IMR-90 (cell line): ENCODE data around the gene CUEDC2. TPM values are rescaled to one million over a fixed set of nuclear protein-coding genes. Genes with fewer than 3 reads are reported as not detected.

Source experiments
- ATAC-seq: fragments of 200-7000 bp; cut with Tn5 transposase; 2 replicates; pipeline ENCODE4 v1.9.1; 2020; ENCODE audit warnings: low read depth, mild to moderate bottlenecking, moderate library complexity
- BruUV-seq: library from RNA; stranded (reverse); fragments of 400-500 nt; replicated peaks from 2 replicates; lab custom pipeline; 2021; lab: Mats Ljungman, UMichigan
- CTCF ChIA-PET: fragments of 300-600 bp; formaldehyde crosslinking; extraction: SDS; loops from one replicate; lab custom pipeline; 2021; ENCODE audit warnings: antibody characterized with exemption; lab: Yijun Ruan, JAX
- POLR2A ChIA-PET: fragments of 300-600 bp; sonication (Branson Sonifier 250); formaldehyde crosslinking; loops from one replicate; lab custom pipeline; 2022; ENCODE audit warnings: antibody characterized with exemption; ENCODE audit not compliant: unreplicated experiment; lab: Charles Lee
- DNase-seq: peaks from one replicate; pipeline ENCODE4 v3.0.0; 2013
- H2AFZ ChIP-seq: replicated peaks from 2 replicates; pipeline ENCODE3; 2013; ENCODE audit warnings: low read length, mild to moderate bottlenecking; ENCODE audit not compliant: poor library complexity
- H2AK5ac ChIP-seq: 2 replicates; pipeline ENCODE4 v1.6.1; 2013; ENCODE audit warnings: low read depth, low read length, inconsistent platforms
- H2AK9ac ChIP-seq: replicated peaks from 2 replicates; pipeline ENCODE3; 2013; ENCODE audit warnings: mild to moderate bottlenecking, low read depth, low read length, moderate library complexity; ENCODE audit not compliant: poor library complexity
- H2BK120ac ChIP-seq: 2 replicates; pipeline ENCODE4 v1.6.1; 2013; ENCODE audit warnings: low read depth, low read length, inconsistent platforms
- H2BK15ac ChIP-seq: 3 replicates; pipeline ENCODE4 v1.6.1; 2013; ENCODE audit warnings: low read depth, low read length, inconsistent platforms
- H2BK20ac ChIP-seq: 2 replicates; pipeline ENCODE4 v1.6.1; 2013; ENCODE audit warnings: low read depth, mild to moderate bottlenecking, inconsistent platforms, low read length, moderate library complexity
- H2BK5ac ChIP-seq: 2 replicates; pipeline ENCODE4 v1.6.1; 2013; ENCODE audit warnings: mild to moderate bottlenecking, low read depth, low read length, inconsistent platforms; ENCODE audit not compliant: poor library complexity, severe bottlenecking
- H3K14ac ChIP-seq: replicated peaks from 2 replicates; pipeline ENCODE4 v1.6.1; 2013; ENCODE audit warnings: low read depth, low read length, inconsistent platforms
- H3K18ac ChIP-seq: 2 replicates; pipeline ENCODE4 v1.6.1; 2013; ENCODE audit warnings: low read depth, low read length, control low read depth
- H3K23ac ChIP-seq: 2 replicates; pipeline ENCODE4 v1.6.1; 2013; ENCODE audit warnings: low read depth, low read length, inconsistent platforms
- H3K27ac ChIP-seq: 2 replicates; pipeline ENCODE4 v1.5.1; 2013; ENCODE audit warnings: mild to moderate bottlenecking, control low read depth, low read length; ENCODE audit not compliant: insufficient read depth
- H3K27me3 ChIP-seq: 2 replicates; pipeline ENCODE4 v1.6.1; 2013; ENCODE audit warnings: low read length; ENCODE audit not compliant: control insufficient read depth, insufficient read depth
- H3K36me3 ChIP-seq: 2 replicates; pipeline ENCODE4 v1.6.1; 2013; ENCODE audit warnings: low read length, mixed read lengths; ENCODE audit not compliant: control insufficient read depth, insufficient read depth
- H3K4ac ChIP-seq: 2 replicates; pipeline ENCODE4 v1.6.1; 2013; ENCODE audit warnings: low read depth, low read length, inconsistent platforms
- H3K4me1 ChIP-seq: 2 replicates; pipeline ENCODE4 v1.6.1; 2013; ENCODE audit warnings: low read length, mixed read lengths; ENCODE audit not compliant: control insufficient read depth, insufficient read depth
- H3K4me2 ChIP-seq: 2 replicates; pipeline ENCODE4 v1.6.1; 2013; ENCODE audit warnings: low read depth, mild to moderate bottlenecking, control low read depth, low read length, moderate library complexity
- H3K4me3 ChIP-seq: 2 replicates; pipeline ENCODE4 v1.5.1; 2013; ENCODE audit warnings: low read depth, mild to moderate bottlenecking, control low read depth, low read length, moderate library complexity; ENCODE audit not compliant: insufficient read depth
- H3K56ac ChIP-seq: 2 replicates; pipeline ENCODE4 v1.6.1; 2013; ENCODE audit warnings: low read length, inconsistent platforms; ENCODE audit not compliant: insufficient read depth; ENCODE audit errors: extremely low read depth
- H3K79me1 ChIP-seq, 2 experiments: 2 replicates each; pipeline ENCODE4 v1.6.1; 2013; ENCODE audit warnings: low read length in 2 of 2, inconsistent platforms in 1 of 2, low read depth in 1 of 2
- H3K9ac ChIP-seq: 2 replicates; pipeline ENCODE4 v1.6.1; 2013; ENCODE audit warnings: low read depth, low read length, control low read depth
- H3K9me1 ChIP-seq: 2 replicates; pipeline ENCODE4 v1.6.1; 2013; ENCODE audit warnings: low read length, inconsistent platforms; ENCODE audit not compliant: insufficient read depth
- H3K9me3 ChIP-seq: 2 replicates; pipeline ENCODE4 v1.6.1; 2013; ENCODE audit warnings: low read length; ENCODE audit not compliant: control insufficient read depth, insufficient read depth
- H4K20me1 ChIP-seq: 2 replicates; pipeline ENCODE4 v1.6.1; 2013; ENCODE audit warnings: low read length, inconsistent platforms; ENCODE audit not compliant: insufficient read depth
- H4K5ac ChIP-seq: 2 replicates; pipeline ENCODE4 v1.6.1; 2013; ENCODE audit warnings: mild to moderate bottlenecking, low read depth, low read length, control low read depth
- H4K8ac ChIP-seq, 2 experiments: 2 replicates each; pipeline ENCODE4 v1.6.1; 2013; ENCODE audit warnings: low read depth in 2 of 2, low read length in 2 of 2, control low read depth in 1 of 2, inconsistent platforms in 1 of 2
- H4K91ac ChIP-seq: 2 replicates; pipeline ENCODE4 v1.6.1; 2013; ENCODE audit warnings: low read depth, low read length, inconsistent platforms; ENCODE audit not compliant: insufficient read depth
- BHLHE40 ChIP-seq: fragments of 150-350 bp; IDR thresholded peaks from 2 replicates; pipeline ENCODE4 v1.6.1; 2016; ENCODE audit warnings: mild to moderate bottlenecking, low read depth, low read length
- CEBPB ChIP-seq: IDR thresholded peaks from 2 replicates; pipeline ENCODE4 v1.6.1; 2012; ENCODE audit warnings: low read depth, low read length, improper control_type of control experiment
- CHD1 ChIP-seq: IDR thresholded peaks from 2 replicates; pipeline ENCODE4 v1.6.1; 2012; ENCODE audit warnings: low read depth, low read length, improper control_type of control experiment
- ELK1 ChIP-seq: fragments of 150-350 bp; IDR thresholded peaks from 2 replicates; pipeline ENCODE4 v1.6.1; 2016; ENCODE audit warnings: low read depth, mild to moderate bottlenecking, low read length, moderate library complexity, borderline replicate concordance
- FOS ChIP-seq: fragments of 150-350 bp; IDR thresholded peaks from 2 replicates; pipeline ENCODE4 v1.6.1; 2016; ENCODE audit warnings: low read depth, low read length
- MAFK ChIP-seq: IDR thresholded peaks from 2 replicates; pipeline ENCODE4 v1.6.1; 2012; ENCODE audit warnings: low read depth, low read length, improper control_type of control experiment
- MAZ ChIP-seq: IDR thresholded peaks from 2 replicates; pipeline ENCODE4 v1.6.1; 2012; ENCODE audit warnings: low read depth, mild to moderate bottlenecking, low read length, improper control_type of control experiment, moderate library complexity, borderline replicate concordance
- MXI1 ChIP-seq: IDR thresholded peaks from 2 replicates; pipeline ENCODE4 v1.6.1; 2012; ENCODE audit warnings: low read depth, mild to moderate bottlenecking, low read length, moderate library complexity, borderline replicate concordance
- NFE2L2 ChIP-seq: fragments of 150-350 bp; IDR thresholded peaks from 2 replicates; pipeline ENCODE4 v1.6.1; 2016; ENCODE audit warnings: low read depth, mild to moderate bottlenecking, low read length
- POLR2A ChIP-seq: IDR thresholded peaks from 2 replicates; pipeline ENCODE4 v1.6.1; 2012; ENCODE audit warnings: mild to moderate bottlenecking, low read depth, low read length
- RAD21 ChIP-seq: IDR thresholded peaks from 2 replicates; pipeline ENCODE4 v1.6.1; 2012; ENCODE audit warnings: low read length, improper control_type of control experiment
- RCOR1 ChIP-seq: IDR thresholded peaks from 2 replicates; pipeline ENCODE4 v1.6.1; 2012; ENCODE audit warnings: mild to moderate bottlenecking, low read length, improper control_type of control experiment; ENCODE audit not compliant: insufficient replicate concordance
- RFX5 ChIP-seq: IDR thresholded peaks from 2 replicates; pipeline ENCODE4 v1.8.0; 2012; ENCODE audit warnings: low read depth, mild to moderate bottlenecking, low read length, moderate library complexity
- SMC3 ChIP-seq: fragments of 150-350 bp; IDR thresholded peaks from 2 replicates; pipeline ENCODE4 v1.6.1; 2016; ENCODE audit warnings: low read depth, mild to moderate bottlenecking, antibody characterized with exemption, low read length, moderate library complexity
- USF2 ChIP-seq: fragments of 150-350 bp; IDR thresholded peaks from 2 replicates; pipeline ENCODE4 v1.6.1; 2017; ENCODE audit warnings: mild to moderate bottlenecking, antibody characterized with exemption, low read length, low read depth
- WGBS, 2 experiments: methylation state at CpG; one replicate each; pipeline versions ENCODE4 v1.1.5 to v1.1.7; 2013; ENCODE audit warnings: missing lambda C conversion rate in 2 of 2; ENCODE audit not compliant: insufficient read length in 1 of 2; ENCODE audit errors: extremely low coverage in 2 of 2; 5-methylcytosine and 5-hydroxymethylcytosine counted together
- dilution Hi-C: fragments of 300-500 bp; cut with HindIII; formaldehyde crosslinking; loops from one replicate; pipeline ENCODE4 v1.14.3; 2018; ENCODE audit warnings: low sequenced_read_pairs; ENCODE audit not compliant: unreplicated experiment
- in situ Hi-C: fragments of 300-500 bp; cut with MboI; formaldehyde crosslinking; loops from 3 replicates; pipeline ENCODE4 v1.14.3; 2019; ENCODE audit warnings: low sequenced_read_pairs, inconsistent platforms, mixed read lengths
- intact Hi-C: fragments of 100-400 bp; cut with micrococcal nuclease; formaldehyde crosslinking; loops from 2 replicates; pipeline ENCODE4 v1.10.0; 2022
- polyA plus RNA-seq, 3 experiments: library from polyadenylated mRNA; depleted of rRNA; stranded (reverse); fragments of >200 nt; gene quantifications; 2 replicates each; pipeline ENCODE4 v1.2.3, GENCODE V29; 2012; ENCODE audit warnings: low replicate concordance in 1 of 3
- total RNA-seq: library from RNA; depleted of rRNA; stranded (reverse); fragments of >200 nt; gene quantifications from 2 replicates; pipeline ENCODE4 v1.2.3, GENCODE V29; 2012
- TF ChIP-seq, protein P1 (sequence below): conservative IDR thresholded peaks from 2 replicates; pipeline ENCODE4 v1.5.1; 2012; ENCODE audit warnings: mild to moderate bottlenecking, low read depth, low read length, improper control_type of control experiment

Gene CUEDC2
- total and polyA plus RNA-seq, 2 of the 4 experiments (the other 2 are of a cell fraction), result 55.7 to 84.9 TPM

GRCh38 chr10:102416283-102416682 lies 16.1 kb downstream of the CUEDC2 start:
- H3K4me3 ChIP-seq, result no peak overlapping the region
- no peak overlapping the region for H2BK15ac ChIP-seq
- H3K4me2 ChIP-seq, result no peak overlapping the region
- no peak overlapping the region for H3K27ac ChIP-seq
- ATAC-seq (no peak), DNase-seq (no peak)
- no peaks in the 10 kb centered on the region for H3K79me1 ChIP-seq
- H3K4ac ChIP-seq, result no peak overlapping the region
- no peak overlapping the region for H2BK20ac ChIP-seq
- TF ChIP-seq BHLHE40 (no peak), RAD21 (no peak), POLR2A (no peak), RCOR1 (no peak), RFX5 (no peak), FOS (no peak), MXI1 (no peak), MAFK (no peak), SMC3 (no peak), MAZ (no peak), NFE2L2 (no peak), CHD1 (no peak), USF2 (no peak), CEBPB (no peak), ELK1 (no peak)
- TF ChIP-seq, protein P1, sequence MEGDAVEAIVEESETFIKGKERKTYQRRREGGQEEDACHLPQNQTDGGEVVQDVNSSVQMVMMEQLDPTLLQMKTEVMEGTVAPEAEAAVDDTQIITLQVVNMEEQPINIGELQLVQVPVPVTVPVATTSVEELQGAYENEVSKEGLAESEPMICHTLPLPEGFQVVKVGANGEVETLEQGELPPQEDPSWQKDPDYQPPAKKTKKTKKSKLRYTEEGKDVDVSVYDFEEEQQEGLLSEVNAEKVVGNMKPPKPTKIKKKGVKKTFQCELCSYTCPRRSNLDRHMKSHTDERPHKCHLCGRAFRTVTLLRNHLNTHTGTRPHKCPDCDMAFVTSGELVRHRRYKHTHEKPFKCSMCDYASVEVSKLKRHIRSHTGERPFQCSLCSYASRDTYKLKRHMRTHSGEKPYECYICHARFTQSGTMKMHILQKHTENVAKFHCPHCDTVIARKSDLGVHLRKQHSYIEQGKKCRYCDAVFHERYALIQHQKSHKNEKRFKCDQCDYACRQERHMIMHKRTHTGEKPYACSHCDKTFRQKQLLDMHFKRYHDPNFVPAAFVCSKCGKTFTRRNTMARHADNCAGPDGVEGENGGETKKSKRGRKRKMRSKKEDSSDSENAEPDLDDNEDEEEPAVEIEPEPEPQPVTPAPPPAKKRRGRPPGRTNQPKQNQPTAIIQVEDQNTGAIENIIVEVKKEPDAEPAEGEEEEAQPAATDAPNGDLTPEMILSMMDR, result no peak
- in situ Hi-C loops (no loop called here), intact Hi-C loops (no loop called here), dilution Hi-C loops (no loop called here)
- H3K14ac ChIP-seq, result no peak overlapping the region
- H2BK5ac ChIP-seq, result no peak overlapping the region
- H4K20me1 ChIP-seq, result no peaks in the 10 kb centered on the region
- no peak overlapping the region for H4K91ac ChIP-seq
- H3K9me1 ChIP-seq, result peaks cover 9% of the 10 kb centered on the region; the same call in 1 of the 2 replicates
- H2AK9ac ChIP-seq, result no peak overlapping the region
- H3K9me3 ChIP-seq, result no peaks in the 10 kb centered on the region
- H2BK120ac ChIP-seq, result no peak overlapping the region
- H3K4me1 ChIP-seq, result peaks cover 5% of the 10 kb centered on the region
- H3K27me3 ChIP-seq, result peaks cover 59% of the 10 kb centered on the region
- H4K5ac ChIP-seq, result no peak overlapping the region
- H2AFZ ChIP-seq, result no peak overlapping the region
- H2AK5ac ChIP-seq, result no peak overlapping the region
- no peak overlapping the region for H3K18ac ChIP-seq
- no peak overlapping the region for H4K8ac ChIP-seq
- no peaks in the 10 kb centered on the region for H3K36me3 ChIP-seq
- no peak overlapping the region for H3K9ac ChIP-seq
- BruUV-seq, result no TSS peak
- WGBS, 2 experiments, result no CpG with 5 or more reads among the region's 9 CpGs
- no peak overlapping the region for H3K56ac ChIP-seq
- H3K23ac ChIP-seq, result no peak overlapping the region
- POLR2A ChIA-PET, result no interaction called here
- CTCF ChIA-PET, result no interaction called here
